Parathyroid adenoma (tissue), 2 donors: Measurements from ENCODE around the gene ABHD17A.
"Not testable (repeated sequence)": the region's sequence is repeated elsewhere in the genome, so short reads cannot be mapped to it uniquely, and the experiment has no call there.

Source experiments
- H2AFZ ChIP-seq: fragments of 300-600 bp; sonication (generic); one replicate; pipeline ENCODE4 v1.7.0; 2017; ENCODE audit warnings: antibody characterized with exemption, mild to moderate bottlenecking
- H3K27ac ChIP-seq: fragments of 300-600 bp; sonication (generic); one replicate; pipeline ENCODE4 v1.7.0; 2017
- H3K27me3 ChIP-seq: fragments of 300-600 bp; sonication (generic); one replicate; pipeline ENCODE4 v1.7.0; 2017; ENCODE audit warnings: low read length; ENCODE audit not compliant: control insufficient read depth, insufficient read depth
- H3K36me3 ChIP-seq: fragments of 300-600 bp; sonication (generic); one replicate; pipeline ENCODE4 v1.7.0; 2017; ENCODE audit warnings: low read length; ENCODE audit not compliant: control insufficient read depth, insufficient read depth
- H3K4me1 ChIP-seq: fragments of 300-600 bp; sonication (generic); one replicate; pipeline ENCODE4 v1.7.0; 2017; ENCODE audit warnings: control low read depth
- H3K4me2 ChIP-seq: fragments of 300-600 bp; sonication (generic); one replicate; pipeline ENCODE4 v1.7.0; 2017; ENCODE audit warnings: low read length
- H3K4me3 ChIP-seq: fragments of 300-600 bp; sonication (generic); one replicate; pipeline ENCODE4 v1.7.0; 2017; ENCODE audit warnings: low read depth, low read length
- H3K79me2 ChIP-seq: fragments of 300-600 bp; sonication (generic); one replicate; pipeline ENCODE4 v1.7.0; 2017; ENCODE audit warnings: control low read depth
- H3K9ac ChIP-seq: fragments of 300-600 bp; sonication (generic); one replicate; pipeline ENCODE4 v1.7.0; 2017; ENCODE audit warnings: mild to moderate bottlenecking
- H3K9me3 ChIP-seq: fragments of 300-600 bp; sonication (generic); one replicate; pipeline ENCODE4 v1.7.0; 2017; ENCODE audit warnings: low read length; ENCODE audit not compliant: control insufficient read depth
- TF ChIP-seq, protein P1 (sequence below): fragments of 300-600 bp; sonication (generic); IDR thresholded peaks from one replicate; pipeline ENCODE4 v1.7.0; 2017; ENCODE audit warnings: antibody characterized with exemption, mild to moderate bottlenecking
- donor health status: primary hyperparathyroidism.

ABHD17A gene

DNA sequence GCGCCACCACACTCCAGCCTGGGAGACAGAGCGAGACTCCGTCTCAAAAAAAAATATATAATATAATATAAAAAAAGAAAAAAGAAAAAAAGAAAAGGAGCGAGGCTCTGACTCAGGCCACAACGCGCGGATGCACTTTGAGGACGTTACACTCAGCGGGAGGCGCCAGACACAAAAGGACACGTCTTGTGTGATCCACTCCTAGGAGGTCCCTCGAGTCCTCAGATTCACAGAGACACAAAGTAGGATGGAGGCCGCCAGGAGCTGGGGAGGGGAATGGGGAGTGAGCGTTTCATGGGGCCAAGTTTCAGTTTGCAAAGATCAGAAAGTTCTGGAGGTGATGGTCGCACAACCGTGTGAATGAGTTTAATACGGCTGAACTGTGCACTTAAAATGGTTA, 8.5 kb upstream of the ABHD17A start:
- Histone ChIP-seq H3K27ac (no peak overlapping the region), H3K9me3 (no peaks in the 10 kb centered on the region), H3K36me3 (no peaks in the 10 kb centered on the region), H3K27me3 (no peaks in the 10 kb centered on the region), H3K79me2 (no peaks in the 10 kb centered on the region), H2AFZ (no peak overlapping the region), H3K4me2 (no peak overlapping the region), H3K9ac (no peak overlapping the region), H3K4me3 (no peak overlapping the region), H3K4me1 (no peaks in the 10 kb centered on the region)
- TF ChIP-seq, protein P1, sequence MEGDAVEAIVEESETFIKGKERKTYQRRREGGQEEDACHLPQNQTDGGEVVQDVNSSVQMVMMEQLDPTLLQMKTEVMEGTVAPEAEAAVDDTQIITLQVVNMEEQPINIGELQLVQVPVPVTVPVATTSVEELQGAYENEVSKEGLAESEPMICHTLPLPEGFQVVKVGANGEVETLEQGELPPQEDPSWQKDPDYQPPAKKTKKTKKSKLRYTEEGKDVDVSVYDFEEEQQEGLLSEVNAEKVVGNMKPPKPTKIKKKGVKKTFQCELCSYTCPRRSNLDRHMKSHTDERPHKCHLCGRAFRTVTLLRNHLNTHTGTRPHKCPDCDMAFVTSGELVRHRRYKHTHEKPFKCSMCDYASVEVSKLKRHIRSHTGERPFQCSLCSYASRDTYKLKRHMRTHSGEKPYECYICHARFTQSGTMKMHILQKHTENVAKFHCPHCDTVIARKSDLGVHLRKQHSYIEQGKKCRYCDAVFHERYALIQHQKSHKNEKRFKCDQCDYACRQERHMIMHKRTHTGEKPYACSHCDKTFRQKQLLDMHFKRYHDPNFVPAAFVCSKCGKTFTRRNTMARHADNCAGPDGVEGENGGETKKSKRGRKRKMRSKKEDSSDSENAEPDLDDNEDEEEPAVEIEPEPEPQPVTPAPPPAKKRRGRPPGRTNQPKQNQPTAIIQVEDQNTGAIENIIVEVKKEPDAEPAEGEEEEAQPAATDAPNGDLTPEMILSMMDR = no peak

DNA sequence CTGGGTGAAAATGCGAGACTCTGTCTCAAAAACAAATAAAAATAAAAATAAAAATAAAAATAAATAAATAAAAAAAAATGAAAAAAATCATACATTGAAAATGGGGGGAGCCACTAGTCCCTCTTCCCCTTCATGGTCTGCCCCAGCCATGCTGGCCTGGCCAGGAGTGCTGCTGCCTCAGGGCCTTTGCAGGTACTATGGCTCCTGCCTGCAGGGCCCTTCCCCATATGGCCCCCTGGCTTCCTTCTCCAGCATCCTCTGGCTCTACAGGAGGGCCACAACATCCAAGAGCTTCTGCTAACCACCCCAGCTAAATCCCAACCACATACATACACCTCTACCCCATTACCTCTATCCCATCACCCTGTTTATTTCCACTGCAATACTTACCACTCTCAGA, 4.6 kb upstream of the ABHD17A start:
- no peak overlapping the region for H3K9ac ChIP-seq
- H3K27ac ChIP-seq = no peak overlapping the region
- TF ChIP-seq, protein P1 = no peak
- no peaks in the 10 kb centered on the region for H3K36me3 ChIP-seq
- H2AFZ ChIP-seq = no peak overlapping the region
- H3K4me3 ChIP-seq = no peak overlapping the region
- H3K79me2 ChIP-seq = peaks cover under 1% of the 10 kb centered on the region
- H3K4me1 ChIP-seq = no peaks in the 10 kb centered on the region
- H3K9me3 ChIP-seq = no peaks in the 10 kb centered on the region
- no peak overlapping the region for H3K4me2 ChIP-seq
- no peaks in the 10 kb centered on the region for H3K27me3 ChIP-seq

DNA sequence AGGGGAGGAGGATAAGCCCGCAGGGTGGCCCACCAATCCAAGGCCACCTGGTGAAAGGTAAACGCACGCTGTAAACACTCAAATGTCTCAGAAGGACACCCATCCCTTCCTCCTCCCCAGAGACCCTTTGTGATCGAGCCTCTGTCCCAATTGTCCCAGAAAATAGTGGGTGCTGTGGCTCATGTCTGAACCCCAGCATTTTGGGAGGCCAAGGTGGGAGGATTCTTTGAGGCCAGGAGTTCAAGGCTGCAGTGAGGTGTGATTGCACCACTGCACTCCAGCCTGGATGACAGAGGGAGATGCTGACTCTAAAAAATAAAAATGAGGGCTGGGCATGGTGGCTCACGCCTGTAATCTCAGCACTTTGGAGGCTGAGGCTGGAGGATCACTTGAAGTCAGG, 3.1 kb upstream of the ABHD17A start:
- no peak overlapping the region for H3K9ac ChIP-seq
- no peak overlapping the region for H3K4me2 ChIP-seq
- no peak overlapping the region for H3K4me3 ChIP-seq
- peaks cover 6% of the 10 kb centered on the region for H3K4me1 ChIP-seq
- H3K9me3 ChIP-seq = no peaks in the 10 kb centered on the region
- peaks cover 13% of the 10 kb centered on the region for H3K79me2 ChIP-seq
- no peak overlapping the region for H3K27ac ChIP-seq
- no peak overlapping the region for H2AFZ ChIP-seq
- no peaks in the 10 kb centered on the region for H3K36me3 ChIP-seq
- no peaks in the 10 kb centered on the region for H3K27me3 ChIP-seq
- TF ChIP-seq, protein P1 = no peak

DNA sequence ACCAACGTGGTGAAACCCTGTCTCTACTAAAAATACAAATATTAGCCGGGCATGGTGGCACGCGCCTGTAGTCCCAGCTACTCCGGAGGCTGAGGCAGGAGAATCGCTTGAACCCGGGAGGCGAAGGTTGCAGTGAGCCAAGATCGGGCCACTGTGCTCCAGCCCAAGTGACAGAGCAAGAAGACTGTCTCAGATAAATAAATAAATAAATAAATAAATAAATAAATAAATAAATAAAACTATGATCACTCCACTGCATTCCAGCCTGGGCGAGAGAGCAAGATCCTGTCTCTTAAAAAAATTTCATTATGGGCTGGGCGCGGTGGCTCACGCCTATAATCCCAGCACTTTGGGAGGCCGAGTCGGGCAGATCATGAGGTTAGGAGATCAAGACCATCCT, 1.1 kb upstream of the ABHD17A start:
- not testable (repeated sequence) for H3K4me1 ChIP-seq, H3K4me3 ChIP-seq, H3K9me3 ChIP-seq, H3K9ac ChIP-seq, H2AFZ ChIP-seq, H3K27ac ChIP-seq, H3K36me3 ChIP-seq, H3K27me3 ChIP-seq, H3K4me2 ChIP-seq
- H3K79me2 ChIP-seq = peaks cover 23% of the 10 kb centered on the region

DNA sequence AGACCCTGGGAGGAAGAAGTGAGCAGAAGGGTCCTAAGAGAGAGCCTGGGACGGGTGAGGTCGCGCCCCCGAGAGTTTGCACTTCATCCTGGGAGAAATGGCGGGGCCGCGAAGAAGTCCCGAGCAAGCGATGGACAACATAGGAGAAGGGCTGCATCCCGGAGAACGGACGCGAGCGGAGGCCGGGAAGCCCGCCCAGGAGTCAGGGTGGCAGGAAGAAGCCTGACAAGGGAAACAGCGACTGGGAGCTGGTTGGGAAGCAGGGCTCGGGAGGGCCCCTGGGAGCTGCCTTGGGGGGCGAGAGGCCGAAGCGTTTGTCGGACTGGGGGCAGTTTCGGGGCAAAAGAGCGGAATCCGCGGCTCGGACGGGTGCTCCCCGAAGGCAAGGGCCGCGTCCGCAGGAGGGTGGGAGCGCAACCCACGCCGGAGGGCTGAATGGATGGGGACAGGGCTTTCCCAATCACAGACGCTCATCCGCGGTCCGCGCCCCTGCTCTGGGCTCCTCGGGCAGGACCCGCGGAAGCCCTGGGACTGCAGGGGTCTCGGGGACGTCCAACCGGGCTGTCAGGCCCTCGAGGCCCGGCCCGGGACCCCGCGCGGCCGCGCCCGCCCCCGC, 469 bp downstream of the ABHD17A start:
- peak overlapping the region; percentile 70 for H3K4me2 ChIP-seq
- H3K9ac ChIP-seq = peak overlapping the region; percentile 69
- no peaks in the 10 kb centered on the region for H3K27me3 ChIP-seq
- no peaks in the 10 kb centered on the region for H3K36me3 ChIP-seq
- H3K27ac ChIP-seq = peak overlapping the region; percentile 64
- peaks cover 6% of the 10 kb centered on the region for H3K4me1 ChIP-seq
- peak overlapping the region; percentile 55 for H2AFZ ChIP-seq
- TF ChIP-seq, protein P1 = no peak
- no peaks in the 10 kb centered on the region for H3K9me3 ChIP-seq
- H3K79me2 ChIP-seq = peaks cover 26% of the 10 kb centered on the region
- H3K4me3 ChIP-seq = peak overlapping the region; percentile 64
